ENCODE results near the gene DNAJA3. TPM values are rescaled to one million over a fixed set of nuclear protein-coding genes. Genes with fewer than 3 reads are reported as not detected.

The DNAJA3 gene
- total and polyA plus RNA-seq, 10 of the 15 experiments (the other 5 are each of a cell fraction or from before 2014, with no cell fraction given), result 8.4 to 141 (median 60.8) TPM

DNA sequence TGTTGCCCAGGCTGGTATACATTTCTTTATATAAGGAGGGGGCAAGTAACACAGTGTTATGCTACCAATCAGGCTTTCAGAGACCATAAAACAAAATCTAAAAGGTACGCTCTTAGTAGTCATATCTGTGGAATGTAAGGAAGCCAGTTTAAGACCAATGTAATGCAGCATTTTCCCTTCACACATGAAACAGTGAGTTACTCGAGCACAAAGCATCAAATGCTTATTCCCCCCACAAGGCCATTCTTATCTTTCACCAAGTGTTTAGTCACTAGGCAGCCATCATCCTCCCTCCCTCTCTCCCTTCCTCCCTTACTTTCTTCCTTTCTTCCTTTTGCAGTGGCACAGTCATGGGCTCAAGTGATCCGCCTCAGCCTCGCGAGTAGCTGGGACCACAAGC, 63.4 kb downstream of the DNAJA3 start:
- in situ Hi-C loops (cut with MboI), result no loop called here
- no TSS peak for BruUV-seq (replicated peaks)
- Histone ChIP-seq H3K36me3 (ENCODE audit: control insufficient read depth in 2 of 2, insufficient read depth in 2 of 2, low read length in 1 of 2) (peaks cover 3 to 14% of the 10 kb centered on the region in 2 experiments), H4K20me1 (ENCODE audit: control insufficient read depth, insufficient read depth) (no peaks in the 10 kb centered on the region), H3K4me3 (no peak overlapping the region), H3K9me3 (replicated peaks; ENCODE audit: control insufficient read depth, insufficient read depth, low read length) (no peaks in the 10 kb centered on the region), H3K27me3 (replicated peaks in 1 of 2; ENCODE audit: control insufficient read depth in 2 of 2, insufficient read depth in 2 of 2, low read length in 1 of 2) (no peaks in the 10 kb centered on the region), H3K4me2 (ENCODE audit: control insufficient read depth, insufficient read depth) (no peak overlapping the region), H2AFZ (ENCODE audit: control insufficient read depth, low read depth, low read length) (no peak overlapping the region), H3K4me1 (ENCODE audit: control insufficient read depth, insufficient read depth, low read length) (no peaks in the 10 kb centered on the region), H3K79me2 (ENCODE audit: control insufficient read depth, insufficient read depth, low read length) (no peaks in the 10 kb centered on the region; the same call in 1 of the 2 replicates), H3K27ac (ENCODE audit: control insufficient read depth, insufficient read depth) (no peak overlapping the region), H3K9ac (ENCODE audit: control insufficient read depth, insufficient read depth, low read length) (no peak overlapping the region)
- FAIRE-seq (no peak), ATAC-seq (no peak), DNase-seq (ENCODE audit: low read depth, low spot score) (no peak)
- CTCF ChIA-PET, result interaction anchor here (1.9 to 2.2 kb wide), 2 partner anchors 17 to 18 kb away, joined by 4 to 9 read pairs; no protein-coding TSS in a partner anchor
- WGBS (ENCODE audit: insufficient coverage, insufficient replicate concordance, low lambda C conversion rate, missing lambda C conversion rate), result 96% methylated on average over 5 of the region's 5 CpGs
- SMC1A ChIA-PET (ENCODE audit: uncharacterized antibody, unreplicated experiment), result interaction anchor here (0.9 kb wide), 1 partner anchor 48 kb away, joined by 3 read pairs; no protein-coding TSS in a partner anchor
- intact Hi-C loops (cut with micrococcal nuclease; ENCODE audit: unreplicated experiment), result no loop called here
- TF ChIP-seq RFX5 (IDR thresholded peaks at IDR 0.05; ENCODE audit: low read depth, low read length), result no peak
- TF ChIP-seq SREBF2 (IDR thresholded peaks at IDR 0.05; ENCODE audit: low read length), result no peak
- no peak for TF ChIP-seq IRF4 (IDR thresholded peaks at IDR 0.05; ENCODE audit: low read depth, low read length)
- TF ChIP-seq NR2C1 (IDR thresholded peaks at IDR 0.05), result no peak
- TF ChIP-seq, protein P1, sequence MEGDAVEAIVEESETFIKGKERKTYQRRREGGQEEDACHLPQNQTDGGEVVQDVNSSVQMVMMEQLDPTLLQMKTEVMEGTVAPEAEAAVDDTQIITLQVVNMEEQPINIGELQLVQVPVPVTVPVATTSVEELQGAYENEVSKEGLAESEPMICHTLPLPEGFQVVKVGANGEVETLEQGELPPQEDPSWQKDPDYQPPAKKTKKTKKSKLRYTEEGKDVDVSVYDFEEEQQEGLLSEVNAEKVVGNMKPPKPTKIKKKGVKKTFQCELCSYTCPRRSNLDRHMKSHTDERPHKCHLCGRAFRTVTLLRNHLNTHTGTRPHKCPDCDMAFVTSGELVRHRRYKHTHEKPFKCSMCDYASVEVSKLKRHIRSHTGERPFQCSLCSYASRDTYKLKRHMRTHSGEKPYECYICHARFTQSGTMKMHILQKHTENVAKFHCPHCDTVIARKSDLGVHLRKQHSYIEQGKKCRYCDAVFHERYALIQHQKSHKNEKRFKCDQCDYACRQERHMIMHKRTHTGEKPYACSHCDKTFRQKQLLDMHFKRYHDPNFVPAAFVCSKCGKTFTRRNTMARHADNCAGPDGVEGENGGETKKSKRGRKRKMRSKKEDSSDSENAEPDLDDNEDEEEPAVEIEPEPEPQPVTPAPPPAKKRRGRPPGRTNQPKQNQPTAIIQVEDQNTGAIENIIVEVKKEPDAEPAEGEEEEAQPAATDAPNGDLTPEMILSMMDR (IDR thresholded peaks at IDR 0.05 in 2 of 3, conservative IDR thresholded peaks at IDR 0.05 in 1 of 3; ENCODE audit: control insufficient read depth in 2 of 3, extremely low read depth in 1 of 3, insufficient read depth in 1 of 3, low read depth in 3 of 3, low read length in 3 of 3), result no peak
- TF ChIP-seq ZZZ3 (IDR thresholded peaks at IDR 0.05; ENCODE audit: control insufficient read depth, insufficient read length, low read depth), result no peak
- no peak for TF ChIP-seq NR2F1 (conservative IDR thresholded peaks at IDR 0.05)
- no peak for TF ChIP-seq EP300 (IDR thresholded peaks at IDR 0.05; ENCODE audit: borderline replicate concordance in 1 of 2, control insufficient read depth in 1 of 2, low read depth in 2 of 2, low read length in 2 of 2)
- no peak for TF ChIP-seq KAT2A (conservative IDR thresholded peaks at IDR 0.05; ENCODE audit: control insufficient read depth, low read depth, low read length)
- TF ChIP-seq YY1 (IDR thresholded peaks at IDR 0.05; ENCODE audit: low read depth, low read length), result no peak
- no peak for TF ChIP-seq RUNX3 (IDR thresholded peaks at IDR 0.05; ENCODE audit: low read length)
- TF ChIP-seq, protein P2, sequence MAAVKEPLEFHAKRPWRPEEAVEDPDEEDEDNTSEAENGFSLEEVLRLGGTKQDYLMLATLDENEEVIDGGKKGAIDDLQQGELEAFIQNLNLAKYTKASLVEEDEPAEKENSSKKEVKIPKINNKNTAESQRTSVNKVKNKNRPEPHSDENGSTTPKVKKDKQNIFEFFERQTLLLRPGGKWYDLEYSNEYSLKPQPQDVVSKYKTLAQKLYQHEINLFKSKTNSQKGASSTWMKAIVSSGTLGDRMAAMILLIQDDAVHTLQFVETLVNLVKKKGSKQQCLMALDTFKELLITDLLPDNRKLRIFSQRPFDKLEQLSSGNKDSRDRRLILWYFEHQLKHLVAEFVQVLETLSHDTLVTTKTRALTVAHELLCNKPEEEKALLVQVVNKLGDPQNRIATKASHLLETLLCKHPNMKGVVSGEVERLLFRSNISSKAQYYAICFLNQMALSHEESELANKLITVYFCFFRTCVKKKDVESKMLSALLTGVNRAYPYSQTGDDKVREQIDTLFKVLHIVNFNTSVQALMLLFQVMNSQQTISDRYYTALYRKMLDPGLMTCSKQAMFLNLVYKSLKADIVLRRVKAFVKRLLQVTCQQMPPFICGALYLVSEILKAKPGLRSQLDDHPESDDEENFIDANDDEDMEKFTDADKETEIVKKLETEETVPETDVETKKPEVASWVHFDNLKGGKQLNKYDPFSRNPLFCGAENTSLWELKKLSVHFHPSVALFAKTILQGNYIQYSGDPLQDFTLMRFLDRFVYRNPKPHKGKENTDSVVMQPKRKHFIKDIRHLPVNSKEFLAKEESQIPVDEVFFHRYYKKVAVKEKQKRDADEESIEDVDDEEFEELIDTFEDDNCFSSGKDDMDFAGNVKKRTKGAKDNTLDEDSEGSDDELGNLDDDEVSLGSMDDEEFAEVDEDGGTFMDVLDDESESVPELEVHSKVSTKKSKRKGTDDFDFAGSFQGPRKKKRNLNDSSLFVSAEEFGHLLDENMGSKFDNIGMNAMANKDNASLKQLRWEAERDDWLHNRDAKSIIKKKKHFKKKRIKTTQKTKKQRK (IDR thresholded peaks at IDR 0.05; ENCODE audit: low read depth, low read length), result no peak
- TF ChIP-seq, protein P3, sequence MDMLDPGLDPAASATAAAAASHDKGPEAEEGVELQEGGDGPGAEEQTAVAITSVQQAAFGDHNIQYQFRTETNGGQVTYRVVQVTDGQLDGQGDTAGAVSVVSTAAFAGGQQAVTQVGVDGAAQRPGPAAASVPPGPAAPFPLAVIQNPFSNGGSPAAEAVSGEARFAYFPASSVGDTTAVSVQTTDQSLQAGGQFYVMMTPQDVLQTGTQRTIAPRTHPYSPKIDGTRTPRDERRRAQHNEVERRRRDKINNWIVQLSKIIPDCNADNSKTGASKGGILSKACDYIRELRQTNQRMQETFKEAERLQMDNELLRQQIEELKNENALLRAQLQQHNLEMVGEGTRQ (IDR thresholded peaks at IDR 0.05; ENCODE audit: borderline replicate concordance, low read depth, low read length), result no peak
- no peak for TF ChIP-seq ASH2L (IDR thresholded peaks at IDR 0.05; ENCODE audit: borderline replicate concordance, low read depth)
- POLR2A ChIA-PET, result interaction anchor here (0.7 to 1.1 kb wide), 2 partner anchors 12 to 30 kb away, joined by 3 to 4 read pairs; no protein-coding TSS in a partner anchor
- RAD21 ChIA-PET (ENCODE audit: unreplicated experiment), result no interaction called here

All from GM12878 (cell line).